ENCODE measurements around the gene SLC2A8. TPM values are rescaled to one million over a fixed set of nuclear protein-coding genes. Genes with fewer than 3 reads are reported as not detected.
A peak's percentile ranks its signal among the peaks of the same experiment; 100 is the strongest.

SLC2A8 gene
- total RNA-seq, 1 donor from 2014 or later = 14.1 TPM

- no peaks in the 10 kb centered on the region for H3K4me1 Mint-ChIP-seq (ENCODE audit: low read depth)
- no peak overlapping the region for H3K4me3 Mint-ChIP-seq (ENCODE audit: unreplicated experiment)
- peaks cover 59% of the 10 kb centered on the region for H3K36me3 Mint-ChIP-seq (ENCODE audit: low read depth)
- no peak for DNase-seq (ENCODE audit: low spot score)
- peak; percentile 31 for TF ChIP-seq CTCF (IDR thresholded peaks at IDR 0.05)
- H3K27ac Mint-ChIP-seq (ENCODE audit: unreplicated experiment) = no peak overlapping the region
- no peaks in the 10 kb centered on the region for H3K27me3 Mint-ChIP-seq (ENCODE audit: low read depth)
- no peaks in the 10 kb centered on the region for H3K9me3 Mint-ChIP-seq (ENCODE audit: low read depth)
Observed at GRCh38 chr9:127437497-127438264, 40.7 kb downstream of the SLC2A8 start.

- no peak overlapping the region for H3K4me3 Mint-ChIP-seq (ENCODE audit: unreplicated experiment)
- no peak for TF ChIP-seq CTCF (IDR thresholded peaks at IDR 0.05)
- no peaks in the 10 kb centered on the region for H3K9me3 Mint-ChIP-seq (ENCODE audit: low read depth)
- peaks cover 62% of the 10 kb centered on the region for H3K36me3 Mint-ChIP-seq (ENCODE audit: low read depth)
- no peak for DNase-seq (ENCODE audit: low spot score)
- no peaks in the 10 kb centered on the region for H3K27me3 Mint-ChIP-seq (ENCODE audit: low read depth)
- H3K4me1 Mint-ChIP-seq (ENCODE audit: low read depth) = no peaks in the 10 kb centered on the region
- no peak overlapping the region for H3K27ac Mint-ChIP-seq (ENCODE audit: unreplicated experiment)
Observed at GRCh38 chr9:127438394-127438793, 41.4 kb downstream of the SLC2A8 start.

- Mint-ChIP-seq H3K27ac (ENCODE audit: unreplicated experiment) (peak overlapping the region; percentile 80), H3K4me3 (ENCODE audit: unreplicated experiment) (no peak overlapping the region), H3K9me3 (ENCODE audit: low read depth) (peaks cover 13% of the 10 kb centered on the region), H3K36me3 (ENCODE audit: low read depth) (peaks cover 71% of the 10 kb centered on the region), H3K27me3 (ENCODE audit: low read depth) (no peaks in the 10 kb centered on the region), H3K4me1 (ENCODE audit: low read depth) (peaks cover 27% of the 10 kb centered on the region)
- no peak for TF ChIP-seq CTCF (IDR thresholded peaks at IDR 0.05)
- DNase-seq (ENCODE audit: low spot score) = no peak
Observed at GRCh38 chr9:127444283-127444920, 47.4 kb downstream of the SLC2A8 start.

GRCh38 chr9:127444921-127445850, 48.2 kb downstream of the SLC2A8 start:
- Mint-ChIP-seq H3K27me3 (ENCODE audit: low read depth) (no peaks in the 10 kb centered on the region), H3K4me1 (ENCODE audit: low read depth) (peaks cover 35% of the 10 kb centered on the region), H3K9me3 (ENCODE audit: low read depth) (peaks cover 13% of the 10 kb centered on the region), H3K36me3 (ENCODE audit: low read depth) (peaks cover 70% of the 10 kb centered on the region), H3K4me3 (ENCODE audit: unreplicated experiment) (no peak overlapping the region), H3K27ac (ENCODE audit: unreplicated experiment) (no peak overlapping the region)
- no peak for DNase-seq (ENCODE audit: low spot score)
- no peak for TF ChIP-seq CTCF (IDR thresholded peaks at IDR 0.05)
